Activated naive CD4-positive, alpha-beta T cell treated with anti-CD3 and anti-CD28 coated beads, Interleukin-2, amount 10 ng/mL, durations not matched to agents 7 days and 5 days (primary cell): Measurements from ENCODE around the gene OR10A3.

Source experiments
- CTCF ChIA-PET: fragments of 350-600 bp; sonication (Branson Sonifier 250); formaldehyde crosslinking; loops from one replicate; lab custom pipeline; 2021; ENCODE audit warnings: antibody characterized with exemption; lab: Charles Lee
- DNase-seq: peaks from one replicate; pipeline ENCODE4 v3.0.0-alpha.2; 2020
- H3K27ac Mint-ChIP-seq: one replicate; pipeline ENCODE4 v1.8.0; 2021; ENCODE audit warnings: mild to moderate bottlenecking, moderate library complexity, mixed read lengths
- H3K27me3 Mint-ChIP-seq: one replicate; pipeline ENCODE4 v1.8.0; 2021; ENCODE audit warnings: mild to moderate bottlenecking, mixed read lengths
- H3K36me3 Mint-ChIP-seq: one replicate; pipeline ENCODE4 v1.8.0; 2021; ENCODE audit warnings: mixed read lengths
- H3K4me1 Mint-ChIP-seq: one replicate; pipeline ENCODE4 v1.8.0; 2021; ENCODE audit warnings: mixed read lengths
- H3K4me3 Mint-ChIP-seq: one replicate; pipeline ENCODE4 v1.8.0; 2021; ENCODE audit warnings: mild to moderate bottlenecking, moderate library complexity, mixed read lengths
- H3K9me3 Mint-ChIP-seq: one replicate; pipeline ENCODE4 v1.8.0; 2021; ENCODE audit warnings: mixed read lengths

OR10A3 gene

GRCh38 chr11:7910286-7910788 lies 31.2 kb downstream of the OR10A3 start:
- Mint-ChIP-seq H3K36me3 (no peaks in the 10 kb centered on the region), H3K27ac (no peak overlapping the region), H3K9me3 (no peaks in the 10 kb centered on the region), H3K27me3 (peaks cover 11% of the 10 kb centered on the region), H3K4me3 (no peak overlapping the region), H3K4me1 (no peaks in the 10 kb centered on the region)
- CTCF ChIA-PET: interaction anchor here (0.6 to 1.8 kb wide), 2 partner anchors 18 to 217 kb away, joined by 3 to 4 read pairs; no protein-coding TSS in a partner anchor
- DNase-seq: no peak

GRCh38 chr11:7909585-7910285 lies 31.8 kb downstream of the OR10A3 start:
- H3K27ac Mint-ChIP-seq: no peak overlapping the region
- no peaks in the 10 kb centered on the region for H3K4me1 Mint-ChIP-seq
- no peaks in the 10 kb centered on the region for H3K9me3 Mint-ChIP-seq
- no peak for DNase-seq
- CTCF ChIA-PET: no interaction called here
- H3K4me3 Mint-ChIP-seq: no peak overlapping the region
- no peaks in the 10 kb centered on the region for H3K36me3 Mint-ChIP-seq
- peaks cover 11% of the 10 kb centered on the region for H3K27me3 Mint-ChIP-seq

- no peak overlapping the region for H3K27ac Mint-ChIP-seq
- H3K9me3 Mint-ChIP-seq: no peaks in the 10 kb centered on the region
- no peaks in the 10 kb centered on the region for H3K4me1 Mint-ChIP-seq
- H3K4me3 Mint-ChIP-seq: no peak overlapping the region
- no peaks in the 10 kb centered on the region for H3K36me3 Mint-ChIP-seq
- DNase-seq: no peak
- peaks cover 11% of the 10 kb centered on the region for H3K27me3 Mint-ChIP-seq
- CTCF ChIA-PET: interaction anchor here (1.6 kb wide), 1 partner anchor 14 kb away, joined by 6 read pairs; no protein-coding TSS in a partner anchor
These were observed 34.4 kb downstream of the OR10A3 start for GRCh38 chr11:7907121-7907520.

- Mint-ChIP-seq H3K4me1 (no peaks in the 10 kb centered on the region), H3K36me3 (no peaks in the 10 kb centered on the region), H3K9me3 (no peaks in the 10 kb centered on the region), H3K27ac (no peak overlapping the region), H3K4me3 (no peak overlapping the region), H3K27me3 (peaks cover 10% of the 10 kb centered on the region)
- CTCF ChIA-PET: interaction anchor here (1.6 kb wide), 1 partner anchor 14 kb away, joined by 6 read pairs; no protein-coding TSS in a partner anchor
- DNase-seq: no peak
These were observed 35.0 kb downstream of the OR10A3 start for GRCh38 chr11:7906481-7906880.

- H3K27ac Mint-ChIP-seq: no peak overlapping the region
- no peaks in the 10 kb centered on the region for H3K4me1 Mint-ChIP-seq
- DNase-seq: no peak
- no peaks in the 10 kb centered on the region for H3K36me3 Mint-ChIP-seq
- CTCF ChIA-PET: interaction anchor here (1.6 kb wide), 1 partner anchor 13 kb away, joined by 6 read pairs; no protein-coding TSS in a partner anchor
- no peaks in the 10 kb centered on the region for H3K9me3 Mint-ChIP-seq
- H3K4me3 Mint-ChIP-seq: no peak overlapping the region
- H3K27me3 Mint-ChIP-seq: peaks cover 8% of the 10 kb centered on the region
These were observed 35.5 kb downstream of the OR10A3 start for GRCh38 chr11:7905961-7906429.

- no peaks in the 10 kb centered on the region for H3K4me1 Mint-ChIP-seq
- no peak overlapping the region for H3K27ac Mint-ChIP-seq
- H3K27me3 Mint-ChIP-seq: peaks cover 8% of the 10 kb centered on the region
These were observed 36.0 kb downstream of the OR10A3 start for GRCh38 chr11:7905549-7905948.

GRCh38 chr11:7904917-7905316 lies 36.6 kb downstream of the OR10A3 start:
- DNase-seq: no peak
- CTCF ChIA-PET: interaction anchor here (0.6 kb wide), 1 partner anchor 55 kb away, joined by 4 read pairs; no protein-coding TSS in a partner anchor
- Mint-ChIP-seq H3K4me3 (no peak overlapping the region), H3K4me1 (no peaks in the 10 kb centered on the region), H3K9me3 (no peaks in the 10 kb centered on the region), H3K27ac (no peak overlapping the region), H3K36me3 (no peaks in the 10 kb centered on the region), H3K27me3 (peaks cover 8% of the 10 kb centered on the region)

More at GRCh38 chr11:7905549-7905948, 36.0 kb downstream of the OR10A3 start:
- CTCF ChIA-PET: interaction anchor here (1.6 kb wide), 1 partner anchor 13 kb away, joined by 6 read pairs; no protein-coding TSS in a partner anchor
- Mint-ChIP-seq H3K4me3 (no peak overlapping the region), H3K9me3 (no peaks in the 10 kb centered on the region), H3K36me3 (no peaks in the 10 kb centered on the region)
- DNase-seq: no peak

GRCh38 chr11:7903940-7904339 lies 37.6 kb downstream of the OR10A3 start:
- Mint-ChIP-seq H3K27ac (no peak overlapping the region), H3K27me3 (peaks cover 8% of the 10 kb centered on the region)
- CTCF ChIA-PET: no interaction called here

GRCh38 chr11:7901319-7901854 lies 40.1 kb downstream of the OR10A3 start:
- Mint-ChIP-seq H3K4me3 (no peak overlapping the region), H3K9me3 (no peaks in the 10 kb centered on the region), H3K27me3 (peaks cover 3% of the 10 kb centered on the region), H3K27ac (no peak overlapping the region), H3K36me3 (no peaks in the 10 kb centered on the region), H3K4me1 (no peaks in the 10 kb centered on the region)
- CTCF ChIA-PET: no interaction called here
- DNase-seq: no peak

More at GRCh38 chr11:7903940-7904339, 37.6 kb downstream of the OR10A3 start:
- no peak for DNase-seq
- Mint-ChIP-seq H3K4me3 (no peak overlapping the region), H3K9me3 (no peaks in the 10 kb centered on the region), H3K4me1 (no peaks in the 10 kb centered on the region), H3K36me3 (no peaks in the 10 kb centered on the region)

GRCh38 chr11:7900686-7901085 lies 40.8 kb downstream of the OR10A3 start:
- H3K9me3 Mint-ChIP-seq: no peaks in the 10 kb centered on the region
- H3K27me3 Mint-ChIP-seq: peaks cover 3% of the 10 kb centered on the region
- no peak overlapping the region for H3K27ac Mint-ChIP-seq
- no peak for DNase-seq
- no peak overlapping the region for H3K4me3 Mint-ChIP-seq
- no peaks in the 10 kb centered on the region for H3K4me1 Mint-ChIP-seq
- H3K36me3 Mint-ChIP-seq: no peaks in the 10 kb centered on the region
- CTCF ChIA-PET: no interaction called here

GRCh38 chr11:7899418-7899817 lies 42.1 kb downstream of the OR10A3 start:
- no peaks in the 10 kb centered on the region for H3K36me3 Mint-ChIP-seq
- H3K27ac Mint-ChIP-seq: no peak overlapping the region
- CTCF ChIA-PET: no interaction called here

GRCh38 chr11:7898666-7899283 lies 42.7 kb downstream of the OR10A3 start:
- Mint-ChIP-seq H3K9me3 (no peaks in the 10 kb centered on the region), H3K36me3 (no peaks in the 10 kb centered on the region), H3K27ac (no peak overlapping the region), H3K4me1 (no peaks in the 10 kb centered on the region), H3K27me3 (no peaks in the 10 kb centered on the region), H3K4me3 (no peak overlapping the region)
- no peak for DNase-seq
- CTCF ChIA-PET: no interaction called here

More at GRCh38 chr11:7899418-7899817, 42.1 kb downstream of the OR10A3 start:
- H3K4me3 Mint-ChIP-seq: no peak overlapping the region
- no peaks in the 10 kb centered on the region for H3K4me1 Mint-ChIP-seq
- H3K9me3 Mint-ChIP-seq: no peaks in the 10 kb centered on the region
- no peaks in the 10 kb centered on the region for H3K27me3 Mint-ChIP-seq
- DNase-seq: no peak

GRCh38 chr11:7896009-7896785 lies 45.3 kb downstream of the OR10A3 start:
- no peaks in the 10 kb centered on the region for H3K36me3 Mint-ChIP-seq
- H3K4me3 Mint-ChIP-seq: no peak overlapping the region
- H3K9me3 Mint-ChIP-seq: no peaks in the 10 kb centered on the region
- no peak for DNase-seq
- H3K4me1 Mint-ChIP-seq: no peaks in the 10 kb centered on the region
- H3K27me3 Mint-ChIP-seq: no peaks in the 10 kb centered on the region
- CTCF ChIA-PET: interaction anchor here (0.6 to 1.2 kb wide), 3 partner anchors 68 to 460 kb away, joined by 3 to 4 read pairs (median 3); partner anchors contain the start of gene EIF3F
- H3K27ac Mint-ChIP-seq: no peak overlapping the region
